K562 (cell line): Measurements from ENCODE around the gene NUB1.

Experiments
- SMAD3 ChIP-seq: fragments of 450-650 bp; formaldehyde crosslinking; conservative IDR thresholded peaks from 2 replicates; pipeline ENCODE4 v1.4.0; 2020; ENCODE audit warnings: mild to moderate bottlenecking
- USF1 ChIP-seq: sonication (generic); formaldehyde crosslinking; IDR thresholded peaks from 2 replicates; pipeline ENCODE4 v1.9.0; 2022; ENCODE audit warnings: mild to moderate bottlenecking, missing genetic modification reagents
- ZNF239 ChIP-seq: fragments of 250-450 bp; sonication (Bioruptor Pico); IDR thresholded peaks from 2 replicates; pipeline ENCODE4 v1.4.0; 2020; ENCODE audit warnings: mild to moderate bottlenecking

- TF ChIP-seq SMAD3 (no peak), USF1 (CRISPR knock-in tag) (no peak), ZNF239 (no peak)
These were observed 33.1 kb downstream of the NUB1 start for GRCh38 chr7:151374726-151375125.
